Prostate gland (tissue), 2 donors: ENCODE results near the gene INTS14. TPM values are rescaled to one million over a fixed set of nuclear protein-coding genes. Genes with fewer than 3 reads are reported as not detected.

Source experiments
- DNase-seq: peaks from one replicate; pipeline ENCODE4 v3.0.0-alpha.2; 2019; ENCODE audit warnings: low spot score
- H3K27ac ChIP-seq, 2 donors: fragments of 200-600 bp; sonication (generic); 2 replicates each; pipeline ENCODE4 v1.5.1; 2017 to 2019
- H3K27me3 ChIP-seq: fragments of 200-600 bp; sonication (generic); replicated peaks from 2 replicates; pipeline ENCODE4 v1.5.1; 2019; ENCODE audit not compliant: insufficient read depth
- H3K36me3 ChIP-seq, 2 donors: fragments of 200-600 bp; sonication (generic); 1 replicate in 1 of 2; 2 replicates in 1 of 2; pipeline versions ENCODE4 v1.5.1 to v1.8.1; 2017 to 2019
- H3K4me1 ChIP-seq: fragments of 200-600 bp; sonication (generic); replicated peaks from 2 replicates; pipeline ENCODE4 v1.5.1; 2019
- H3K4me3 ChIP-seq, 2 donors: fragments of 200-600 bp; sonication (generic); 2 replicates each; pipeline ENCODE4 v1.5.1; 2017 to 2019
- H3K9me3 ChIP-seq: fragments of 200-600 bp; sonication (generic); 2 replicates; pipeline ENCODE4 v1.5.1; 2017
- CTCF ChIP-seq, 4 experiments: fragments of 200-600 bp in 2 of 4; fragments of 450-650 bp in 2 of 4; sonication (generic) in 2 of 4; IDR thresholded peaks; 1 replicate in 3 of 4; 2 replicates in 1 of 4; pipeline ENCODE4 v1.5.1; 2016 to 2019; ENCODE audit warnings: antibody characterized with exemption in 4 of 4, mild to moderate bottlenecking in 2 of 4, moderate library complexity in 2 of 4
- POLR2A ChIP-seq: fragments of 450-650 bp; IDR thresholded peaks from one replicate; pipeline ENCODE4 v1.6.1; 2016; ENCODE audit warnings: antibody characterized with exemption, mild to moderate bottlenecking
- POLR2AphosphoS5 ChIP-seq: sonication (generic); formaldehyde crosslinking; IDR thresholded peaks from one replicate; pipeline ENCODE4 v1.6.1; 2017; ENCODE audit warnings: antibody characterized with exemption
- WGBS: methylation state at CpG from one replicate; pipeline ENCODE4 v1.1.5; 2018; 5-methylcytosine and 5-hydroxymethylcytosine counted together
- intact Hi-C: fragments of 100-400 bp; cut with DNase I; formaldehyde crosslinking; loops from one replicate; pipeline ENCODE4 v1.14.2; 2022
- total RNA-seq, 2 donors: library from RNA; depleted of rRNA; stranded (reverse); fragments of >200 nt; gene quantifications; one replicate each; pipeline ENCODE4 v1.1.0, GENCODE V29; 2016

The INTS14 gene
- total RNA-seq, 2 donors from 2014 or later = 39.4 to 55.2 TPM

GRCh38 chr15:65650312-65651041 is 39.5 kb upstream of the INTS14 start:
- no peak for DNase-seq
- no peak for TF ChIP-seq POLR2AphosphoS5
- TF ChIP-seq CTCF (IDR thresholded peaks at IDR 0.05) = no peak
- TF ChIP-seq POLR2A = no peak
- intact Hi-C loops = no loop called here

DNA sequence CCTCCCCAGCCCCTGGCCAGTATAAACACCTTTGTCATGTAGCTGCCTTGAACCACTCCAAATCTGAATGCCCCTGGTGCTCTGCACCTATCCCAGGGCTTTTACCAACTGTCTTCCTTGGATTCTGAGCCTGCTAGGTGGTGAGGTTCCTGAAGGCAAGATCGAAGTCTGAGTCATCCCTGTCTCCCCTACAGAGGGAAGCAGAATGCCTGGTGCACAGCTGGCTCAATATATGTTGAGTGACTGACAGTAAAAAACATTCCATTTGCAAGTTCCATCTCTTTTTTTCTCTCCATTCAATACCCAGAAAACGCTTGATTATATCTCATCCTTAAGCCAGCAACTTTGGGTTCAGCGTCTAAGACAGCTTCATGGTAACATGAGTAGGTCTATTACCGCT is 35.6 kb upstream of the INTS14 start:
- no peak for DNase-seq
- no peak overlapping the region for H3K4me3 ChIP-seq
- intact Hi-C loops = no loop called here
- TF ChIP-seq POLR2A (no peak), CTCF (IDR thresholded peaks at IDR 0.05) (no peak), POLR2AphosphoS5 (no peak)
- H3K36me3 ChIP-seq = no peaks in the 10 kb centered on the region
- WGBS = 92% methylated on average over 4 of the region's 4 CpGs
- no peaks in the 10 kb centered on the region for H3K9me3 ChIP-seq
- H3K4me1 ChIP-seq = no peaks in the 10 kb centered on the region
- no peaks in the 10 kb centered on the region for H3K27me3 ChIP-seq
- H3K27ac ChIP-seq = no peak overlapping the region

More at GRCh38 chr15:65650312-65651041, 39.5 kb upstream of the INTS14 start:
- Histone ChIP-seq H3K27ac (no peak overlapping the region), H3K9me3 (no peaks in the 10 kb centered on the region), H3K4me3 (no peak overlapping the region), H3K27me3 (no peaks in the 10 kb centered on the region), H3K36me3 (no peaks in the 10 kb centered on the region), H3K4me1 (no peaks in the 10 kb centered on the region)
- WGBS = 90% methylated on average over 12 of the region's 12 CpGs

DNA sequence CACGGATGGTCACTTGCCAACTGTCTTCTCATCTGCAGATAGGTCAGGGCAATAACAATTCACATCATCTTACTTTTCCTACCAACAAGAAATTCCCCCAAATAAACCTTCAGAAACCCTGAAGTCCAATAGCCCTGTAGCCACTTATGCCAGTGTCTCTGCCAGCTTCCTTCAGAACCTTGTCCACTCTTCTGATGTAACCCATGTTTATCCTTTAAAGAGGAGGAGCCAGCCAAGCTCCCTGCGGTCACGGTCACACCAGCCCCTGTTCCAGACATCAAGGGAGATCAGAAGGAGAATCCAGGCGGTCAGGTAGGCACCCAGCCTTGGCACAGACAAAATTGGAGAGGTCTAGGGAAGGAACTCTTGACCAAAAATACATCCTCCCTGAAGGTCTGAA is 34.5 kb upstream of the INTS14 start:
- no peak for TF ChIP-seq CTCF (IDR thresholded peaks at IDR 0.05)
- TF ChIP-seq POLR2AphosphoS5 = no peak
- no peak for TF ChIP-seq POLR2A
- Histone ChIP-seq H3K27me3 (no peaks in the 10 kb centered on the region), H3K9me3 (no peaks in the 10 kb centered on the region), H3K27ac (no peak overlapping the region), H3K4me3 (no peak overlapping the region), H3K4me1 (no peaks in the 10 kb centered on the region), H3K36me3 (no peaks in the 10 kb centered on the region)
- intact Hi-C loops = no loop called here
- no peak for DNase-seq
- 89% methylated on average over 4 of the region's 4 CpGs for WGBS

DNA sequence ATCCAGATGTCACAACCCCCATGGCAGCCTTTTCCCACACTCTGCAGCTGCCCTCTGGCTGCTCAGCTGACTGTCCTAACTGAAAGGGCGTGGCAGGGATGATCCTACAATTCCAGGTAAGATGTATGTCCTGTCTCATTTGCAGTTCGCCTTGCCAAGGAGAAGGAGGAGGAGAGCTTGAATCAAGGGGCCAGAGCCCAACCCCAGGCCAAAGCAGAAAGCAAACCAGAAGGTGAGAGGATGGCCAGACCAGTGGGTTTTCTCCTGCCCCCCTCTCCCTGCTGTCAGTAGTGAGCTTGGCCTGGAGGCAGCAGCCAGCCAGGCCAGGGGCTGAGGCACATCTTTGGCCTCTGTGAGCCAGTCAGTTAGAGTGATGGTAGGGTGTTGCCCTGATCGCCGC is 33.4 kb upstream of the INTS14 start:
- intact Hi-C loops = no loop called here
- 95% methylated on average over 4 of the region's 4 CpGs for WGBS
- no peak for DNase-seq

More for the DNA sequence above, 33.4 kb upstream of the INTS14 start:
- Histone ChIP-seq H3K27ac (no peak overlapping the region), H3K9me3 (no peaks in the 10 kb centered on the region), H3K4me1 (no peaks in the 10 kb centered on the region), H3K4me3 (no peak overlapping the region), H3K27me3 (no peaks in the 10 kb centered on the region), H3K36me3 (no peaks in the 10 kb centered on the region)
- TF ChIP-seq POLR2A (no peak), CTCF (IDR thresholded peaks at IDR 0.05) (no peak), POLR2AphosphoS5 (no peak)
